Fibroblast of mammary gland (primary cell): Measurements from ENCODE around the gene METTL9.

Experiments used
- DNase-seq: peaks from one replicate; pipeline ENCODE4 v3.0.0-alpha.2; 2010; ENCODE audit warnings: low read depth
- H3K4me3 ChIP-seq: 2 replicates; pipeline ENCODE4 v1.5.1; 2011; ENCODE audit warnings: low read depth, mild to moderate bottlenecking, low read length, moderate library complexity; ENCODE audit not compliant: control insufficient read depth
- TF ChIP-seq, protein P1 (sequence below): conservative IDR thresholded peaks from 2 replicates; pipeline ENCODE4 v1.5.1; 2011; ENCODE audit warnings: low read depth, low read length, inconsistent platforms; ENCODE audit not compliant: control insufficient read depth, insufficient read depth

METTL9 gene

DNA sequence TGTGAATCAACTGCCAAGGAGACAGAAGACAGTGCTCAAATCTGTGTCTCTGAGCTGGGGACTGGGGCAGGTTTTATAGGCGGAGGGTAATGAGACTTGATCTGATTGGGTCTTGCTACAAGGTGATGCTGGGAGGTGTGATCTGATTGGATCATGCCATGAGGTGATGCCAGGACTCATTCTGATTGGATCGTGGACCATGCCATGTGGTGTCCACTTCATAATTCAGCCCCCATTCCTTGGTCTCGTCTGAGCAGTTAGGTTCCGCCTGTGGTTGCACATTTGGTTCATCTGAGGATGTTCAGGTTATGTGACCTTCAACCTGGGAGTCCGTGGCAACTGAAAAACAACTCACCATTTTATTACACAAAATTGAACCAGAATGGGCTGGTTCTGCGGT, 105.4 kb downstream of the METTL9 start:
- TF ChIP-seq, protein P1, sequence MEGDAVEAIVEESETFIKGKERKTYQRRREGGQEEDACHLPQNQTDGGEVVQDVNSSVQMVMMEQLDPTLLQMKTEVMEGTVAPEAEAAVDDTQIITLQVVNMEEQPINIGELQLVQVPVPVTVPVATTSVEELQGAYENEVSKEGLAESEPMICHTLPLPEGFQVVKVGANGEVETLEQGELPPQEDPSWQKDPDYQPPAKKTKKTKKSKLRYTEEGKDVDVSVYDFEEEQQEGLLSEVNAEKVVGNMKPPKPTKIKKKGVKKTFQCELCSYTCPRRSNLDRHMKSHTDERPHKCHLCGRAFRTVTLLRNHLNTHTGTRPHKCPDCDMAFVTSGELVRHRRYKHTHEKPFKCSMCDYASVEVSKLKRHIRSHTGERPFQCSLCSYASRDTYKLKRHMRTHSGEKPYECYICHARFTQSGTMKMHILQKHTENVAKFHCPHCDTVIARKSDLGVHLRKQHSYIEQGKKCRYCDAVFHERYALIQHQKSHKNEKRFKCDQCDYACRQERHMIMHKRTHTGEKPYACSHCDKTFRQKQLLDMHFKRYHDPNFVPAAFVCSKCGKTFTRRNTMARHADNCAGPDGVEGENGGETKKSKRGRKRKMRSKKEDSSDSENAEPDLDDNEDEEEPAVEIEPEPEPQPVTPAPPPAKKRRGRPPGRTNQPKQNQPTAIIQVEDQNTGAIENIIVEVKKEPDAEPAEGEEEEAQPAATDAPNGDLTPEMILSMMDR = no peak
- no peak overlapping the region for H3K4me3 ChIP-seq
- no peak for DNase-seq
